ENCODE results near the gene ANKRD18B.

DNA sequence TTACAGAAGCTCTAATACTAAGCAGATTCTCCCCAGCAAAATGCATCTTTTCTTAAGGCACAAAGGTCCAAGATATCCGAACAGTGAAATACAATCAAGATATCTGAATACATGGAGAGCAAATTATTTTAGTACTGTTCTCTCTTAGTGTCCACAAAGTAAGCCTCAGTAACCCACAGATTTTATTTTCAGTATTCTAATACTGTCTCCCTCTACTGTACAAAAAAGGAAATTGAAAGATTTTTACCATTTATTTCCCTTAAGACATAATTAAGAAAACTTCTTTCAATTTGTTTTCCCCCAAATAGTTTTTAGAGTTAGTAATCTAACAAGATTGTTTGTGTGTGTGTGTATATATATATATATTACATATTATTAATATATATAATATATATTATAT, 25.7 kb upstream of the ANKRD18B start:
- TF ChIP-seq CTCF (tag by site-specific recombination; IDR thresholded peaks at IDR 0.05) (no peak), ZNF629 (tag by site-specific recombination; IDR thresholded peaks at IDR 0.05) (no peak), ZNF670 (tag by site-specific recombination; IDR thresholded peaks at IDR 0.05; ENCODE audit: low read depth) (no peak), ZNF658 (tag by site-specific recombination; IDR thresholded peaks at IDR 0.05) (no peak), ZNF521 (tag by site-specific recombination; IDR thresholded peaks at IDR 0.05) (no peak), PRDM10 (tag by site-specific recombination; IDR thresholded peaks at IDR 0.05) (no peak)
- TF ChIP-seq, protein P1, sequence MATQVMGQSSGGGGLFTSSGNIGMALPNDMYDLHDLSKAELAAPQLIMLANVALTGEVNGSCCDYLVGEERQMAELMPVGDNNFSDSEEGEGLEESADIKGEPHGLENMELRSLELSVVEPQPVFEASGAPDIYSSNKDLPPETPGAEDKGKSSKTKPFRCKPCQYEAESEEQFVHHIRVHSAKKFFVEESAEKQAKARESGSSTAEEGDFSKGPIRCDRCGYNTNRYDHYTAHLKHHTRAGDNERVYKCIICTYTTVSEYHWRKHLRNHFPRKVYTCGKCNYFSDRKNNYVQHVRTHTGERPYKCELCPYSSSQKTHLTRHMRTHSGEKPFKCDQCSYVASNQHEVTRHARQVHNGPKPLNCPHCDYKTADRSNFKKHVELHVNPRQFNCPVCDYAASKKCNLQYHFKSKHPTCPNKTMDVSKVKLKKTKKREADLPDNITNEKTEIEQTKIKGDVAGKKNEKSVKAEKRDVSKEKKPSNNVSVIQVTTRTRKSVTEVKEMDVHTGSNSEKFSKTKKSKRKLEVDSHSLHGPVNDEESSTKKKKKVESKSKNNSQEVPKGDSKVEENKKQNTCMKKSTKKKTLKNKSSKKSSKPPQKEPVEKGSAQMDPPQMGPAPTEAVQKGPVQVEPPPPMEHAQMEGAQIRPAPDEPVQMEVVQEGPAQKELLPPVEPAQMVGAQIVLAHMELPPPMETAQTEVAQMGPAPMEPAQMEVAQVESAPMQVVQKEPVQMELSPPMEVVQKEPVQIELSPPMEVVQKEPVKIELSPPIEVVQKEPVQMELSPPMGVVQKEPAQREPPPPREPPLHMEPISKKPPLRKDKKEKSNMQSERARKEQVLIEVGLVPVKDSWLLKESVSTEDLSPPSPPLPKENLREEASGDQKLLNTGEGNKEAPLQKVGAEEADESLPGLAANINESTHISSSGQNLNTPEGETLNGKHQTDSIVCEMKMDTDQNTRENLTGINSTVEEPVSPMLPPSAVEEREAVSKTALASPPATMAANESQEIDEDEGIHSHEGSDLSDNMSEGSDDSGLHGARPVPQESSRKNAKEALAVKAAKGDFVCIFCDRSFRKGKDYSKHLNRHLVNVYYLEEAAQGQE (tag by site-specific recombination; IDR thresholded peaks at IDR 0.05), result no peak

Measured in HEK293 (cell line).